HL-60 (cell line): ENCODE measurements around the gene GXYLT2.
"Not testable (repeated sequence)": the region's sequence is repeated elsewhere in the genome, so short reads cannot be mapped to it uniquely, and the experiment has no call there.

ENCODE experiments used
- DNase-seq, 2 experiments: peaks; one replicate each; pipeline ENCODE4 v3.0.0-alpha.2; 2010 to 2020; ENCODE audit warnings: low read depth in 1 of 2, low spot score in 1 of 2
- H3K27ac ChIP-seq: fragments of 250-450 bp; sonication (Bioruptor Pico); replicated peaks from 2 replicates; pipeline ENCODE4 v1.5.1; 2020; ENCODE audit warnings: mild to moderate bottlenecking, moderate library complexity
- H3K27me3 ChIP-seq: fragments of 250-450 bp; sonication (Bioruptor Pico); 2 replicates; pipeline ENCODE4 v1.5.1; 2021; ENCODE audit warnings: mild to moderate bottlenecking, moderate library complexity; ENCODE audit not compliant: insufficient read depth, poor library complexity, severe bottlenecking
- H3K4me3 ChIP-seq: replicated peaks from 2 replicates; pipeline ENCODE4 v1.5.1; 2011; ENCODE audit warnings: mild to moderate bottlenecking, control low read depth, low read length; ENCODE audit not compliant: insufficient read depth
- GABPA ChIP-seq: IDR thresholded peaks from 2 replicates; pipeline ENCODE4 v1.6.1; 2012; ENCODE audit warnings: low read depth
- POLR2AphosphoS5 ChIP-seq: IDR thresholded peaks from 2 replicates; pipeline ENCODE4 v1.6.1; 2012; ENCODE audit warnings: low read depth
- SPI1 ChIP-seq: IDR thresholded peaks from 2 replicates; pipeline ENCODE4 v1.6.1; 2012; ENCODE audit warnings: low read depth, mild to moderate bottlenecking, borderline replicate concordance
- TF ChIP-seq, protein P1 (sequence below): IDR thresholded peaks from one replicate; pipeline ENCODE4 v1.5.1; 2011; ENCODE audit warnings: low read length, control low read depth, inconsistent platforms; ENCODE audit not compliant: insufficient read depth
- TF ChIP-seq, protein P2 (sequence below): IDR thresholded peaks from 2 replicates; pipeline ENCODE4 v1.6.1; 2012; ENCODE audit warnings: low read depth; ENCODE audit not compliant: insufficient replicate concordance

GXYLT2 gene

GRCh38 chr3:72916250-72916649, 28.4 kb downstream of the GXYLT2 start:
- no peaks in the 10 kb centered on the region for H3K27me3 ChIP-seq
- no peak overlapping the region for H3K27ac ChIP-seq
- TF ChIP-seq SPI1, result no peak
- no peak for TF ChIP-seq POLR2AphosphoS5
- DNase-seq, result no peak
- no peak overlapping the region for H3K4me3 ChIP-seq

DNA sequence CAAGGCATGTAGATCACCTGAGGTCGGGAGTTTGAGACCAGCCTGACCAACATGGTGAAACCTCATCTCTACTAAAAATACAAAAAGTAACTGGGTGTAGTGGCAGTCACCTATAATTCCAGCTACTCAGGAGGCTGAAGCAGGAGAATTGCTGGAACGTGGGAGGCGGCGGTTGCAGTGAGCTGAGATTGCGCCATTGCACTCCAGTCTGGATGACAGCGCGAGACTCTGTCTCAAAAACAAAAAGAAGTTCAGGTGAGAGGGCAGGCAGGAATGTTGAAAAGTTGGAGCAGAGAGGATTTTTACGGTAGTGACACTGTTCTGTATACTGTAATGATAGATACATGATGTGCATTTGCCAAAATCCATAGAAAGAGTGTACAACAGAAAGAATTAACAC, 31.7 kb downstream of the GXYLT2 start:
- H3K27ac ChIP-seq, result no peak overlapping the region
- TF ChIP-seq SPI1 (no peak), GABPA (no peak), POLR2AphosphoS5 (no peak)
- TF ChIP-seq, protein P1, sequence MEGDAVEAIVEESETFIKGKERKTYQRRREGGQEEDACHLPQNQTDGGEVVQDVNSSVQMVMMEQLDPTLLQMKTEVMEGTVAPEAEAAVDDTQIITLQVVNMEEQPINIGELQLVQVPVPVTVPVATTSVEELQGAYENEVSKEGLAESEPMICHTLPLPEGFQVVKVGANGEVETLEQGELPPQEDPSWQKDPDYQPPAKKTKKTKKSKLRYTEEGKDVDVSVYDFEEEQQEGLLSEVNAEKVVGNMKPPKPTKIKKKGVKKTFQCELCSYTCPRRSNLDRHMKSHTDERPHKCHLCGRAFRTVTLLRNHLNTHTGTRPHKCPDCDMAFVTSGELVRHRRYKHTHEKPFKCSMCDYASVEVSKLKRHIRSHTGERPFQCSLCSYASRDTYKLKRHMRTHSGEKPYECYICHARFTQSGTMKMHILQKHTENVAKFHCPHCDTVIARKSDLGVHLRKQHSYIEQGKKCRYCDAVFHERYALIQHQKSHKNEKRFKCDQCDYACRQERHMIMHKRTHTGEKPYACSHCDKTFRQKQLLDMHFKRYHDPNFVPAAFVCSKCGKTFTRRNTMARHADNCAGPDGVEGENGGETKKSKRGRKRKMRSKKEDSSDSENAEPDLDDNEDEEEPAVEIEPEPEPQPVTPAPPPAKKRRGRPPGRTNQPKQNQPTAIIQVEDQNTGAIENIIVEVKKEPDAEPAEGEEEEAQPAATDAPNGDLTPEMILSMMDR, result no peak
- TF ChIP-seq, protein P2, sequence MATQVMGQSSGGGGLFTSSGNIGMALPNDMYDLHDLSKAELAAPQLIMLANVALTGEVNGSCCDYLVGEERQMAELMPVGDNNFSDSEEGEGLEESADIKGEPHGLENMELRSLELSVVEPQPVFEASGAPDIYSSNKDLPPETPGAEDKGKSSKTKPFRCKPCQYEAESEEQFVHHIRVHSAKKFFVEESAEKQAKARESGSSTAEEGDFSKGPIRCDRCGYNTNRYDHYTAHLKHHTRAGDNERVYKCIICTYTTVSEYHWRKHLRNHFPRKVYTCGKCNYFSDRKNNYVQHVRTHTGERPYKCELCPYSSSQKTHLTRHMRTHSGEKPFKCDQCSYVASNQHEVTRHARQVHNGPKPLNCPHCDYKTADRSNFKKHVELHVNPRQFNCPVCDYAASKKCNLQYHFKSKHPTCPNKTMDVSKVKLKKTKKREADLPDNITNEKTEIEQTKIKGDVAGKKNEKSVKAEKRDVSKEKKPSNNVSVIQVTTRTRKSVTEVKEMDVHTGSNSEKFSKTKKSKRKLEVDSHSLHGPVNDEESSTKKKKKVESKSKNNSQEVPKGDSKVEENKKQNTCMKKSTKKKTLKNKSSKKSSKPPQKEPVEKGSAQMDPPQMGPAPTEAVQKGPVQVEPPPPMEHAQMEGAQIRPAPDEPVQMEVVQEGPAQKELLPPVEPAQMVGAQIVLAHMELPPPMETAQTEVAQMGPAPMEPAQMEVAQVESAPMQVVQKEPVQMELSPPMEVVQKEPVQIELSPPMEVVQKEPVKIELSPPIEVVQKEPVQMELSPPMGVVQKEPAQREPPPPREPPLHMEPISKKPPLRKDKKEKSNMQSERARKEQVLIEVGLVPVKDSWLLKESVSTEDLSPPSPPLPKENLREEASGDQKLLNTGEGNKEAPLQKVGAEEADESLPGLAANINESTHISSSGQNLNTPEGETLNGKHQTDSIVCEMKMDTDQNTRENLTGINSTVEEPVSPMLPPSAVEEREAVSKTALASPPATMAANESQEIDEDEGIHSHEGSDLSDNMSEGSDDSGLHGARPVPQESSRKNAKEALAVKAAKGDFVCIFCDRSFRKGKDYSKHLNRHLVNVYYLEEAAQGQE, result no peak
- DNase-seq, result no peak
- H3K4me3 ChIP-seq, result no peak overlapping the region
- no peaks in the 10 kb centered on the region for H3K27me3 ChIP-seq

DNA sequence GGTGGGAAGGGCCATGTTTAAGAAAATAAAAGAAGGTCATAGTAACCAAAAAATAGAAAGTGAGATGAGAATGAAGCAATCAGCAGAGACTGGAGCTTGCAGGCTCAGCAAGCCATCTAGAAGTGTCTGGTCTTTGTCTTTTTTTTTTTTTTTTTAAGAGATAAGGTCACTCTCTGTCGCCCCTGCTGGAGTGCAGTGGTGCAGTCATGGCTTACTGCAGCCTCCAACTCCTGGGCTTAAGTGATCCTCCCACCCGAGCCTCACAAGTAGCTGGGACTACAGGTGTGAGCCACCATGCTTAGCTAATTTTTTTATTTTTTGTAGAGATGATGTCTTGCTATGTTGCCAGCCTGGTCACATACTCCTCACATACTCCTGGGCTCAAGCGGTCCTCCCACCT, 36.2 kb downstream of the GXYLT2 start:
- Histone ChIP-seq H3K4me3 (no peak overlapping the region), H3K27ac (no peak overlapping the region), H3K27me3 (no peaks in the 10 kb centered on the region)
- TF ChIP-seq GABPA (no peak), SPI1 (no peak), POLR2AphosphoS5 (no peak)
- TF ChIP-seq, protein P1, result no peak
- TF ChIP-seq, protein P2, result no peak
- no peak for DNase-seq

DNA sequence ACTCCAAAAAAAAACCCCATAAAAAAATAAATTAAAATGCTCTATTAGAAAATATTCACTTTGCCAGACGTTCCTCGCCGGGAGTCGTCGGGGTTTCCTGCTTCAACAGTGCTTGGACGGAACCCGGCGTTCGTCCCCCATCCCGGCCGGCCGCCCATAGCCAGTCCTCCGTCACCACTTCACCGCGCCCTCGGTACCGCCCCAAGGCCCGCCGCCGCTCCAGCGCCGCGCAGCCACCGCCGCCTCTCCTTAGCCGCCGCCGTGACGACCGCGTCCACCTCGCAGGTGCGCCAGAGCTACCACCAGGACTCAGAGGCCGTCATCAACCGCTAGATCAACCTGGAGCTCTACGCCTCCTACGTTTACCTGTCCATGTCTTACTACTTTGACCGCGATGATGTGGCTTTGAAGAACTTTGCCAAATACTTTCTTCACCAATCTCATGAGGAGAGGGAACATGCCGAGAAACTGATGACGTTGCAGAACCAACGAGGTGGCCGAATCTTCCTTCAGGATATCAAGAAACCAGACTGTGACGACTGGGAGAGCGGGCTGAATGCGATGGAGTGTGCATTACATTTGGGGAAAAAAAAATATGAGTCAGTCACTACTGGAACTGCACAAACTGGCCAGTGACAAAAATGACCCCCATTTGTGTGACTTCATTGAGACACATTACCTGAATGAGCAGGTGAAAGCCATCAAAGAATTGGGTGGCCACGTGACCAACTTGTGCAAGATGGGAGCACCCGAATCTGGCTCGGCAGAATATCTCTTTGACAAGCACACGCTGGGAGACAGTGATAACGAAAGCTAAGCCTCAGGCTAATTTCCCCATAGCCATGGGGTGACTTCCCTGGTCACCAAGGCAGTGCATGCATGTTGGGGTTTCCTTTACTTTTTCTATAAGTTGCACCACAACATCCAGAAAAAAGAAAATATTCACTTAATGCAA, 41.2 kb downstream of the GXYLT2 start:
- not testable (repeated sequence) for H3K27me3 ChIP-seq, DNase-seq, H3K27ac ChIP-seq, H3K4me3 ChIP-seq

DNA sequence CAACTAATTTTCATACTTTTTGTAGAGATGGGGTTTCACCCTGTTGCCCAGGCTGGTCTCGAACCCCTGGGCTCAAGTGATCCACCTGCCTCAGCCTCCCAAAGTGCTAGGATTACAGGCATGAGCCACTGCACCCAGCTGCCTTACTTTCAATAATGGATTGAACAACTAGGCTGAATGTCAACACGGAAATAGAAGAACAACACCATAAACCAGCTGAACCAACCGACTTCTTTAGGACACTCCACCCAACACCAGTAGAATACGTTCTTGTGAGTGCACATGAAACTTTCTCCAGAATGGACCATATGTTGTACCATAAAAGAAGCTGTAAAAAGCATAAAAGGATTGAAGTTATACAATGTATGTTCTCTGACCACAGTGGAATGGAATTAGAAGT, 42.9 kb downstream of the GXYLT2 start:
- TF ChIP-seq SPI1, result no peak
- Histone ChIP-seq H3K27me3 (no peaks in the 10 kb centered on the region), H3K27ac (no peak overlapping the region), H3K4me3 (no peak overlapping the region)
- no peak for DNase-seq
